K562 (cell line): Measurements from ENCODE around the gene FXN. TPM values are rescaled to one million over a fixed set of nuclear protein-coding genes. Genes with fewer than 3 reads are reported as not detected.

Source experiments
- BMI1 ChIP-seq: fragments of 150-350 bp; IDR thresholded peaks from 2 replicates; pipeline ENCODE4 v1.6.1; 2014; ENCODE audit warnings: low read length
- CBFA2T3 ChIP-seq: fragments of 450-650 bp; IDR thresholded peaks from 2 replicates; pipeline ENCODE4 v1.6.1; 2017
- CHCHD3 ChIP-seq: fragments of 250-450 bp; sonication (Bioruptor Pico); IDR thresholded peaks from 2 replicates; pipeline ENCODE4 v2.1.2; 2022; ENCODE audit warnings: mild to moderate bottlenecking
- ETS2 ChIP-seq: IDR thresholded peaks from 2 replicates; pipeline ENCODE4 v1.6.1; 2016; ENCODE audit warnings: borderline replicate concordance, missing genetic modification characterization, mild to moderate bottlenecking, moderate library complexity, missing compliant biosample characterization; ENCODE audit not compliant: poor library complexity, severe bottlenecking
- HEY1 ChIP-seq: fragments of 250-450 bp; sonication (Bioruptor Pico); IDR thresholded peaks from 2 replicates; pipeline ENCODE4 v1.5.0; 2020; ENCODE audit warnings: mild to moderate bottlenecking, moderate library complexity, borderline replicate concordance
- HMG20A ChIP-seq: fragments of 450-650 bp; formaldehyde crosslinking; conservative IDR thresholded peaks from 2 replicates; pipeline ENCODE4 v1.4.0; 2020; ENCODE audit warnings: mild to moderate bottlenecking, mixed read lengths
- HNRNPUL1 ChIP-seq: fragments of 200-400 bp; formaldehyde crosslinking; IDR thresholded peaks from 2 replicates; pipeline ENCODE4 v1.6.1; 2017; ENCODE audit warnings: low read length
- MYC ChIP-seq, 2 experiments: fragments of 250-450 bp in 1 of 2; sonication (Bioruptor Pico) in 1 of 2; IDR thresholded peaks; 2 replicates each; pipeline versions ENCODE4 v1.5.1 to v1.6.1; 2012 to 2021; ENCODE audit warnings: low read depth in 2 of 2, borderline replicate concordance in 1 of 2, improper control_type of control experiment in 1 of 2, low read length in 1 of 2, mild to moderate bottlenecking in 1 of 2, moderate library complexity in 1 of 2
- ZC3H8 ChIP-seq: fragments of 450-650 bp; IDR thresholded peaks from 2 replicates; pipeline ENCODE4 v1.6.1; 2017
- ZNF175 ChIP-seq: fragments of 200-800 bp; sonication (Bioruptor generic); IDR thresholded peaks from 2 replicates; pipeline ENCODE4 v1.6.1; 2016; ENCODE audit warnings: low read depth, mild to moderate bottlenecking, missing genetic modification characterization, missing compliant biosample characterization
- ZNF197 ChIP-seq: fragments of 200-800 bp; sonication (Bioruptor generic); IDR thresholded peaks from 2 replicates; pipeline ENCODE4 v1.6.1; 2016; ENCODE audit warnings: low read depth, missing genetic modification characterization, missing compliant biosample characterization
- polyA plus RNA-seq, 8 experiments: library from polyadenylated mRNA; depleted of rRNA in 4 of 8; stranded (reverse) in 5 of 8; unstranded in 3 of 8; fragments of >200 nt; fragmentation: Nextera tagmentation in 2 of 8; fragmentation: Illumina TruSeq in 1 of 8; extraction: Ambion mirVana in 2 of 8; extraction: Trizol in 1 of 8; gene quantifications; 2 replicates each; pipeline versions ENCODE4 v1.2.1 to v1.2.3, GENCODE V29; 2011 to 2014; ENCODE audit warnings: inconsistent platforms in 1 of 8, missing spikeins in 1 of 8
- total RNA-seq, 7 experiments: library from RNA; depleted of rRNA in 6 of 7; stranded (reverse); fragments of >200 nt in 6 of 7; fragmentation: Illumina TruSeq in 2 of 7; extraction: Trizol in 2 of 7; gene quantifications; 2 replicates each; pipeline versions ENCODE4 v1.2.1 to v1.2.3, GENCODE V29; 2011 to 2021; ENCODE audit warnings: low replicate concordance in 1 of 7
- TF ChIP-seq, protein P1 (sequence below): fragments of 200-800 bp; sonication (Bioruptor generic); IDR thresholded peaks from 2 replicates; pipeline ENCODE4 v1.6.1; 2017; ENCODE audit warnings: missing genetic modification characterization, missing compliant biosample characterization
- TF ChIP-seq, protein P2 (sequence below), 2 experiments: fragments of 450-650 bp in 1 of 2; sonication (generic) in 1 of 2; formaldehyde crosslinking in 1 of 2; IDR thresholded peaks; 2 replicates each; pipeline versions ENCODE4 v1.7.1 to v1.9.0; 2016 to 2022; ENCODE audit warnings: inconsistent platforms in 1 of 2, mild to moderate bottlenecking in 1 of 2, missing genetic modification reagents in 1 of 2
- TF ChIP-seq, protein P3 (sequence below), 2 experiments: IDR thresholded peaks; 2 replicates each; pipeline ENCODE4 v1.6.1; 2011; ENCODE audit warnings: borderline replicate concordance in 1 of 2, control low read depth in 1 of 2, low read depth in 1 of 2, low read length in 1 of 2, mild to moderate bottlenecking in 1 of 2, mixed read lengths in 1 of 2, moderate library complexity in 1 of 2; ENCODE audit not compliant: insufficient read depth in 1 of 2, insufficient read length in 1 of 2, poor library complexity in 1 of 2, severe bottlenecking in 1 of 2; ENCODE audit errors: extremely low read depth in 1 of 2

Gene FXN
- total and polyA plus RNA-seq, 9 of the 15 experiments (the other 6 are each of a cell fraction or from before 2014, with no cell fraction given) = 7.6 to 51.5 (median 30.3) TPM

DNA sequence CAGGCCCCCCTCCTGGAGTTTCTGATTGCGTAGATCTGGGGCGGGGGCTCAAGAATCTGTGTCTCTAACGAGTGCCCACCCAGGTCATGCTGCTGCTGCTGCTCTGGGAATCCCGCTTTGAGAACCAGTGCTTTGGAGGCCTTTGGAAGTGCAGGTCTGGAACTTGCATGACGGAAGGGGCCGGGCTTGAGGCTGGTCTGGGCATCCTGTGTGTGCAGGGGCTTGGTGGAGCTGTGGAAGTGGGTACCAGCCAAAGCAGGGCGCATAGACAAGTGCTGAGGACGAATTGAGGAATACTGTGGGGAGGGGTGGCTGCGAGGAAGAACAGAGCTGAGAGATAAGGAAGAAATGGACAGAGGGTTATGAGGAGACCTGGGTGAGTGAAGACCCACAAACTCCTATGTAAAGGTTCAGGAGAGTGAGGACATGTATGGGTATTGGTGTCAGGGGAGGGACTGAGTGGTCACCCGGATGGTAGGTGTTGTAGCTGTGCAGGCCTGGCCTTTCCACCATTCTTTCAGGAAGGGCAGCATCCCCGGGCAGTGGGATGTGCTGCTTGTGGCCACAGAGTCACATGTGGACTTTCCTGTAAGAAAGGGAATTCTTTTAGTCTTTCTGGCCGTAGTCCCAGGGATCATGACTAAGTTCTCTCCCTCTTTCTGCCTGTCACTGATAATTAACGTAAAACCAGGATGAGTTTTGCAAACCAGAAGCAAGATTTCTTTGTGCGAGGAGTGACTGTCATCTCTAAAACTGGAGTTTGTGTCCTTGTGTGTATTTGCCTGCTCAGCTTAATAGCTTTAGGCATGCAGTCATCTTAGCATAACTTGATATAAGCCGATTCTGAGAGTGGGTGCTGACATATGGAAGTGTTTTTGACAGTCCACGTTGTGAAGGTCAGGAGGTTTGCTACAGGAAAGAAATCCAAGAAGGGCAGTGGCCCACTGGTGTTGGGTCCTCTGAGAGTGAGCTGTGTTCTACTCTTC lies 95.2 kb downstream of the FXN start (continued):
- TF ChIP-seq, protein P1, sequence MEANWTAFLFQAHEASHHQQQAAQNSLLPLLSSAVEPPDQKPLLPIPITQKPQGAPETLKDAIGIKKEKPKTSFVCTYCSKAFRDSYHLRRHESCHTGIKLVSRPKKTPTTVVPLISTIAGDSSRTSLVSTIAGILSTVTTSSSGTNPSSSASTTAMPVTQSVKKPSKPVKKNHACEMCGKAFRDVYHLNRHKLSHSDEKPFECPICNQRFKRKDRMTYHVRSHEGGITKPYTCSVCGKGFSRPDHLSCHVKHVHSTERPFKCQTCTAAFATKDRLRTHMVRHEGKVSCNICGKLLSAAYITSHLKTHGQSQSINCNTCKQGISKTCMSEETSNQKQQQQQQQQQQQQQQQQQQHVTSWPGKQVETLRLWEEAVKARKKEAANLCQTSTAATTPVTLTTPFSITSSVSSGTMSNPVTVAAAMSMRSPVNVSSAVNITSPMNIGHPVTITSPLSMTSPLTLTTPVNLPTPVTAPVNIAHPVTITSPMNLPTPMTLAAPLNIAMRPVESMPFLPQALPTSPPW = no peak
- no peak for TF ChIP-seq HMG20A (CRISPR knock-in tag)
- TF ChIP-seq, protein P2, sequence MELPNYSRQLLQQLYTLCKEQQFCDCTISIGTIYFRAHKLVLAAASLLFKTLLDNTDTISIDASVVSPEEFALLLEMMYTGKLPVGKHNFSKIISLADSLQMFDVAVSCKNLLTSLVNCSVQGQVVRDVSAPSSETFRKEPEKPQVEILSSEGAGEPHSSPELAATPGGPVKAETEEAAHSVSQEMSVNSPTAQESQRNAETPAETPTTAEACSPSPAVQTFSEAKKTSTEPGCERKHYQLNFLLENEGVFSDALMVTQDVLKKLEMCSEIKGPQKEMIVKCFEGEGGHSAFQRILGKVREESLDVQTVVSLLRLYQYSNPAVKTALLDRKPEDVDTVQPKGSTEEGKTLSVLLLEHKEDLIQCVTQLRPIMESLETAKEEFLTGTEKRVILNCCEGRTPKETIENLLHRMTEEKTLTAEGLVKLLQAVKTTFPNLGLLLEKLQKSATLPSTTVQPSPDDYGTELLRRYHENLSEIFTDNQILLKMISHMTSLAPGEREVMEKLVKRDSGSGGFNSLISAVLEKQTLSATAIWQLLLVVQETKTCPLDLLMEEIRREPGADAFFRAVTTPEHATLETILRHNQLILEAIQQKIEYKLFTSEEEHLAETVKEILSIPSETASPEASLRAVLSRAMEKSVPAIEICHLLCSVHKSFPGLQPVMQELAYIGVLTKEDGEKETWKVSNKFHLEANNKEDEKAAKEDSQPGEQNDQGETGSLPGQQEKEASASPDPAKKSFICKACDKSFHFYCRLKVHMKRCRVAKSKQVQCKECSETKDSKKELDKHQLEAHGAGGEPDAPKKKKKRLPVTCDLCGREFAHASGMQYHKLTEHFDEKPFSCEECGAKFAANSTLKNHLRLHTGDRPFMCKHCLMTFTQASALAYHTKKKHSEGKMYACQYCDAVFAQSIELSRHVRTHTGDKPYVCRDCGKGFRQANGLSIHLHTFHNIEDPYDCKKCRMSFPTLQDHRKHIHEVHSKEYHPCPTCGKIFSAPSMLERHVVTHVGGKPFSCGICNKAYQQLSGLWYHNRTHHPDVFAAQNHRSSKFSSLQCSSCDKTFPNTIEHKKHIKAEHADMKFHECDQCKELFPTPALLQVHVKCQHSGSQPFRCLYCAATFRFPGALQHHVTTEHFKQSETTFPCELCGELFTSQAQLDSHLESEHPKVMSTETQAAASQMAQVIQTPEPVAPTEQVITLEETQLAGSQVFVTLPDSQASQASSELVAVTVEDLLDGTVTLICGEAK (IDR thresholded peaks at IDR 0.05) = no peak
- TF ChIP-seq, protein P2 (CRISPR knock-in tag; IDR thresholded peaks at IDR 0.05) = no peak
- no peak for TF ChIP-seq HEY1 (CRISPR knock-in tag)
- TF ChIP-seq CHCHD3 (CRISPR knock-in tag) = no peak
- TF ChIP-seq, protein P3, sequence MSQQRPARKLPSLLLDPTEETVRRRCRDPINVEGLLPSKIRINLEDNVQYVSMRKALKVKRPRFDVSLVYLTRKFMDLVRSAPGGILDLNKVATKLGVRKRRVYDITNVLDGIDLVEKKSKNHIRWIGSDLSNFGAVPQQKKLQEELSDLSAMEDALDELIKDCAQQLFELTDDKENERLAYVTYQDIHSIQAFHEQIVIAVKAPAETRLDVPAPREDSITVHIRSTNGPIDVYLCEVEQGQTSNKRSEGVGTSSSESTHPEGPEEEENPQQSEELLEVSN (IDR thresholded peaks at IDR 0.05; ENCODE audit: borderline replicate concordance in 1 of 2, extremely low read depth in 1 of 2, insufficient read depth in 1 of 2, insufficient read length in 1 of 2, low read depth in 1 of 2, low read length in 1 of 2, poor library complexity in 1 of 2, severe bottlenecking in 1 of 2) = no peak
- no peak for TF ChIP-seq HNRNPUL1
- no peak for TF ChIP-seq BMI1
- TF ChIP-seq ZC3H8 = no peak
- TF ChIP-seq MYC (IDR thresholded peaks at IDR 0.05; ENCODE audit: low read depth, low read length) = no peak
- no peak for TF ChIP-seq MYC (CRISPR knock-in tag; IDR thresholded peaks at IDR 0.05; ENCODE audit: borderline replicate concordance, low read depth)
- peak; percentile 34 for TF ChIP-seq CBFA2T3
- no peak for TF ChIP-seq ETS2
- no peak for TF ChIP-seq ZNF175
- TF ChIP-seq ZNF197 (CRISPR knock-in tag) = no peak
